ENCODE data around the gene LMF1.

DNA sequence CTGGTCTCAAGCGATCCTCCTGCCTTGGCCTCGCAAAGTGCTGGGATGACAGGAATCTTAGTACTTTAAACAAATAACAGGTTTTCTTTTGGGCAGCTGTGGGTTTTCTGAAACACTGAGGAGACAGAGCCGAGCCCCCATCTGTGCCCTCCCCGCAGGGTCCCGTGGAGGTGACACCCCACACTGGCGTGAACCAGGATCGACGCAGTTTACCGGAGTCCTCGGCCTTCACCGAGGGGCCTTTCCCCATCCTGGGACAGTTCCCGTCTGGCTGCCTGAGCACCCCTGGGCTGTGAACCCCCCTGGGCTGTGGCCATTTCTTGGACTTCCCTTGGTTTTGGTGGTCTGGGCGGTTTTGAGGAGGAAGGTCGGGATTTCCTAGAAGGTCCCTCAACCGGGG, 154.9 kb downstream of the LMF1 start:
- TF ChIP-seq, protein P1, sequence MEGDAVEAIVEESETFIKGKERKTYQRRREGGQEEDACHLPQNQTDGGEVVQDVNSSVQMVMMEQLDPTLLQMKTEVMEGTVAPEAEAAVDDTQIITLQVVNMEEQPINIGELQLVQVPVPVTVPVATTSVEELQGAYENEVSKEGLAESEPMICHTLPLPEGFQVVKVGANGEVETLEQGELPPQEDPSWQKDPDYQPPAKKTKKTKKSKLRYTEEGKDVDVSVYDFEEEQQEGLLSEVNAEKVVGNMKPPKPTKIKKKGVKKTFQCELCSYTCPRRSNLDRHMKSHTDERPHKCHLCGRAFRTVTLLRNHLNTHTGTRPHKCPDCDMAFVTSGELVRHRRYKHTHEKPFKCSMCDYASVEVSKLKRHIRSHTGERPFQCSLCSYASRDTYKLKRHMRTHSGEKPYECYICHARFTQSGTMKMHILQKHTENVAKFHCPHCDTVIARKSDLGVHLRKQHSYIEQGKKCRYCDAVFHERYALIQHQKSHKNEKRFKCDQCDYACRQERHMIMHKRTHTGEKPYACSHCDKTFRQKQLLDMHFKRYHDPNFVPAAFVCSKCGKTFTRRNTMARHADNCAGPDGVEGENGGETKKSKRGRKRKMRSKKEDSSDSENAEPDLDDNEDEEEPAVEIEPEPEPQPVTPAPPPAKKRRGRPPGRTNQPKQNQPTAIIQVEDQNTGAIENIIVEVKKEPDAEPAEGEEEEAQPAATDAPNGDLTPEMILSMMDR (IDR thresholded peaks at IDR 0.05): no peak
- no peak for TF ChIP-seq POLR2A (IDR thresholded peaks at IDR 0.05)
